GM21528 (cell line): ENCODE data around the gene ARHGAP32.
"Not testable (repeated sequence)": the region's sequence is repeated elsewhere in the genome, so short reads cannot be mapped to it uniquely, and the experiment has no call there.

Experiments
- ATAC-seq: cut with Tn5 transposase; IDR thresholded peaks from one replicate; pipeline ENCODE4 v1.9.1; 2021; ENCODE audit warnings: mild to moderate bottlenecking, moderate library complexity; ENCODE audit not compliant: unreplicated experiment, low FRiP score

The ARHGAP32 gene

GRCh38 chr11:129204150-129204838 is 12.2 kb upstream of the ARHGAP32 start:
- no peak for ATAC-seq

- ATAC-seq = no peak
These were observed 10.5 kb upstream of the ARHGAP32 start for GRCh38 chr11:129202646-129203045.

DNA sequence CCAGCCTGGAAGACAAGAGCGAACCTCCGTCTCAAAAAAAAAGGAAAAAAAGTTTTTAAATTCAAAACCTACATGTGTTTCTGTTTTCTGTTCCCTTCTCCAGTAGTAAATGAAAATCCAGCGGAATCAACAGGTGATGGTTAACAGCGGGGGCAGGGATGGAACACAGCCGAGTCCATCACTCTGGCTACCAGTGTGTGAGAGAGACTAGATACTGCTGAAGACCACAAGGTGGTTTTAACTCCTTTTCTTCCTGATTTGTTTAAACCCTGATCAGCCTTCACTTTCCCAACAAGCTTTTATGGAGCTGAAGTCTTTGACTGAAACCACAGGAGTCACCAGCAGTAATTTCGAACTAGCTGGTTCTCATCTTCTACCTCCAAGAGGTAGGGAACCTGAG is 3.6 kb upstream of the ARHGAP32 start:
- ATAC-seq = no peak

- ATAC-seq = no peak
These were observed 476 bp downstream of the ARHGAP32 start for GRCh38 chr11:129191649-129192048.

GRCh38 chr11:129190087-129190486 is 2.0 kb downstream of the ARHGAP32 start:
- no peak for ATAC-seq

- no peak for ATAC-seq
These were observed 2.5 kb downstream of the ARHGAP32 start for GRCh38 chr11:129189646-129190045.

DNA sequence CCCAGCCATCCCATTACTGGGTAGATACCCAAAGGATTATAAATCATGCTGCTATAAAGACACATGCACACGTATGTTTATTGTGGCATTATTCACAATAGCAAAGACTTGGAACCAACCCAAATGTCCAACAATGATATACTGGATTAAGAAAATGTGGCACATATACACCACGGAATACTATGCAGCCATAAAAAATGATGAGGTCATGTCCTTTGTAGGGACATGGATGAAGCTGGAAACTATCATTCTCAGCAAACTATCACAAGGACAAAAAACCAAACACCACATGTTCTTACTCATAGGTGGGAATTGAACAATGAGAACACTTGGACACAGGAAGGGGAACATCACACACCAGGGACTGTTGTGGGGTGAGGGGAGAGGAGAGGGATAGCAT is 7.0 kb downstream of the ARHGAP32 start:
- ATAC-seq = not testable (repeated sequence)

- ATAC-seq = no peak
These were observed 7.5 kb downstream of the ARHGAP32 start for GRCh38 chr11:129184581-129184980.

DNA sequence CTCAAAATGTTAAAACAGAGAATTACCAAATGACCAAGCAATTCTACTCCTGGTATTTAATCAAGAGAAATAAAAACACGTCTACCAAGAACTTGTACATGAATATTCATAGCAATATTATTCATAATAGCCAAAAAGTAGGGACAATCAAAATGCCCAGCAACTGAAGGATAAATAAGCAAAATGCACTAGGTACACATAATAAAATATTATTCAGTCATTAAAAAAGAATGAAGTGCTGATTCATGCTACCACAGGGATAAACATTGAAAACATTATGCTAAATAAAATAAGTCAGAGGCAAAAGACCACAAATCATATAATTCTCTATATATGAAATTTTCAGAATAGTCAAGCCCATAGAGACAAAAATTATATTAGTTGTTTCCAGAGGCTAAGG is 24.8 kb downstream of the ARHGAP32 start:
- no peak for ATAC-seq

DNA sequence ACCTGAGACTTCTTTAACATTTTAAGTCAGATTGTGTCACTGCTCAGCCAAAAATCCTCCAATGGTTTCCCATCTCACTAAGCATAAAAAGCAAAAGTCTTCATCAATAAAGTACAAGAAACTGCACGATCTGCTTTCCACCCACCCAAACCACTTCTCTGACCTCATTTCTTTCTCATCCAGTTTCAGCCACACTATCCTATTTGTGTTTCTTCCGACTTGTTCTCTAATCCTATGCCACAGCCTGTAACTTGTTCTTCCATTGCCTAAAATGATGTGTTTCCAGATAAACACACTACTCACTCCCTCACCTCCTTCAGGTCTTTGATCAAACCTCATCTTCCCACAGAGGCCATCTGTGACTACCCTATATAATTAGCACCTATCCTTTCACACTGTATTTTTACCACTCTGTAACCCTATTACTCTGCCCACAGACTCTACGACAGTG is 28.4 kb downstream of the ARHGAP32 start:
- no peak for ATAC-seq

DNA sequence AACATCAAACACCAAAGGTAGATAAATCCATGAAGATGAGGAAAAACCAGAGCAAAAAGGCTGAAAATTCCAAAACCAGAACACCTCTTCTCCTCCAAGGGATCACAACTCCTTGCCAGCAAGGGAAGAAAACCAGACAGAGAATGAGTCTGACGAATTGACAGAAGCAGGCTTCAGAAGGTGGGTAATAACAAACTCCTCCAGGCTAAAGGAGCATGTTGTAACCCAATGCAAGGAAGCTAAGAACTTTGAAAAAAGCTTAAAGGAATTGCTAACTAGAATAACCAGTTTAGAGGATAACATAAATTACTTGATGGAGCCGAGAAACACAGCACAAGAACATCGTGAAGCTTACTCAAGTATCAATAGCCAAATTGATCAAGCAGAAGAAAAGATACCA is 35.0 kb downstream of the ARHGAP32 start:
- not testable (repeated sequence) for ATAC-seq

DNA sequence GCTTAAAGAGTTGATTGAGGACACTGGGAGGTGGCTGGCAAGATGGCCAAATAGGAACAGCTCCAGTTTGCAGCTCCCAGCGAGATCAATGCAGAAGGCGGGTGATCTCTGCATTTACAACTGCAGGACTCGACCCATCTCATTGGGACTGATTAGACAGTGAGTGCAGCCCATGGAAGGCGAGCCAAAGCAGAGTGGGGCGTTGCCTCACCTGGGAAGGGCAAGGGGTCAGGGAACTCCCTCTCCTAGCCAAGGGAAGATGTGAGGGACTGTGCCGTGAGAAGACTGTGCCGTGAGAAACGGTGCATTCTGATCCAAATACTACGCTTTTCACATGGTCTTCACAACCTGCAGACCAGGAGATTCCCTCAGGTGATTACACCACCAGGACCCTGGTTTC is 36.4 kb downstream of the ARHGAP32 start:
- ATAC-seq = no peak

DNA sequence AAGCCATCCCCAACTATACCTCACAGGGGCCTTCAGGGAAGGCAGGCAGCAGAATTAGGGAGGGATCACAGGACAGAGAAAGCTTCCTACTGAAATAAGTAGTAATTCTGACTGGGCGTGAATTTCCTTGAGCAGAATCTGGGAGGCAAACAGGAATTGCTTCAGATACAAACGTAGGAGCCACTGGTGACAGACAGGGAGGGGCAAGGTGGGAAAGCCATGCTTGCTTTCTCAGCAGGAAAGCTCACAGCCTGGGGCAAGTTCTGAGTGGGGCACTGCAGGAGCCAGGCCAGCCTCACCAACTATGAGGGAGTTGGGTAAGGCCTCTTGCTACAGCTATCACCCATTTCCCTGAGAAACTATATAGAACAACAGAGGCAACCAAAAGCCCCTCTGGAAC is 43.6 kb downstream of the ARHGAP32 start:
- no peak for ATAC-seq

- ATAC-seq = no peak
These were observed 45.9 kb downstream of the ARHGAP32 start for GRCh38 chr11:129146191-129146590.

DNA sequence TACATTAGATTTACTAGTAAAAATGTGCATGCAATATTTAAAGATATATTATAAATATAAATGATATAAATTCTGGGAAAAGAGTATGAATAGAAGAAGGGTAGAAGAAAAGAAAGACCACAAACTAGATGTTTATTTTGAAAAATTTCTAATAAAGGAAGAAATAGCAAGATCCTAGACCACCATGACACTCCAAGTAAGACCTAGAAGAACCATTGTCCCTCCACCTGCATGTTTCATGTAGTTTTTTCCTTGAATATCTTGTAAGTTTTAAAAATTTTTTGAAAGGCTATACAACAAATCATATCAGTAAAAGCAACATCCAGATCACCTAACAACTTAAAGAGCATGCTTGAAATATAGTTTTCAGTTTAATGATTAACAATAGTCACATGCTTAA is 46.8 kb downstream of the ARHGAP32 start:
- no peak for ATAC-seq

DNA sequence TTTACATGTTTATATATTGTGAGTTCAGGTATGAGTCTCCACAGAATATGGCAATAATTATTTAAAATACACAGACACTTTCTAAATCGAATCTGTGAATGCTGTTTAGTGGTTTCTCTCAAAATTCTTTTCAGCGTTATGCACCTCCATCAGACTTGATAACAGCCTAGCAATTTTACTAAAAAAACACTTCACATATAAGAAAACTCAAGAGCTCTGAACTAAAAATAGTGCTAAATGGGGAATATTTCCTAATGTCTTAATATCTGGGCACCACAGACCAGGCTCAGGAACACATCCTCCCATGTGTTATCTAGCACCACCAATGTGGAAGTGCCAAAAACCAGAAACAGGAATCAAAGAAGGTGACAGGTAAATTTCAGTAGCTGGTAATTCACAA is 47.9 kb downstream of the ARHGAP32 start:
- no peak for ATAC-seq

GRCh38 chr11:129143335-129143734 is 48.8 kb downstream of the ARHGAP32 start:
- no peak for ATAC-seq

- no peak for ATAC-seq
These were observed 50.2 kb downstream of the ARHGAP32 start for GRCh38 chr11:129141748-129142523.

DNA sequence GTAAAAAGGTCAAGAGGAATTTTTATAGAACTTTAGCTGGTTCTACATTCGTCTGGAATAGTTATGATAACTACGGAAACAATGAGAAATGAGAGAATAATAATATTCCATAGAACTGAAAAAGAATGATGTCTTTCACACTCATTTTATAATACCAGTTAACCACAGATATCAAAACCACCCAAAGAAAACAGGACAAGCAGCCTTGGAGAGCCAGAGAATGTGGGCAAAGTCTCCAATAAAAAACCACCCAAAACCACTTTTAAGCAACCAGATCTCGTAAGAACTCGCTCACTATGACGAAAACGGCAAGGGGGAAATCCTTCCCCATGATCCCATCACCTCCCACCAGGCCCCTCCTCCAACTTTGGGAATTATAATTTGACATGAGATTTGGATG is 60.8 kb downstream of the ARHGAP32 start:
- no peak for ATAC-seq

DNA sequence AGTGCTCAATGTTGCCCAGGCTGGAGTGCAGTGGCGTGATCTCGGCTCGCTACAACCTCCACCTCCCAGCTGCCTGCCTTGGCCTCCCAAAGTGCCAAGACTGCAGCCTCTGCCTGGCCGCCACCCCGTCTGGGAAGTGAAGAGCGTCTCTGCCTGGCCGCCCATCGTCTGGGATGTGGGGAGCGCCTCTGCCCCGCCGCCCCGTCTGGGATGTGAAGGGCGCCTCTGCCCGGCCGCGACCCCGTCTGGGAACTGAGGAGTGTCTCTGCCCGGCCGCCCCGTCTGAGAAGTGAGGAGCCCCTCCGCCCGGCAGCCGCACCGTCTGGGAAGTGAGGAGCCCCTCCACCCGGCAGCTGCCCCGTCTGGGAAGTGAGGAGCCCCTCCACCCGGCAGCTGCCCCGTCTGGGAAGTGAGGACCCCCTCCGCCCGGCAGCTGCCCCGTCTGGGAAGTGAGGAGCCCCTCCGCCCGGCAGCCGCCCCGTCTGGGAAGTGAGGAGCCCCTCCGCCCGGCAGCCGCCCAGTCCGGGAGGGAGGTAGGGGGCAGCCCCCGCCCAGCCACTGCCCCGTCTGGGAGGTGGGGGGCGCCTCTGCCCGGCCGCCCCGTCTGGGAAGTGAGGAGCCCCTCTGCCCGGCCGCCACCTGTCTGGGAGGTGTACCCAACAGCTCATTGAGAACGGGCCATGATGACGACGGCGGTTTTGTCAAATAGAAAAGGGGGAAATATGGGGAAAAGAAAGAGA is 63.1 kb downstream of the ARHGAP32 start:
- ATAC-seq = not testable (repeated sequence)

- ATAC-seq = no peak
These were observed 73.1 kb downstream of the ARHGAP32 start for GRCh38 chr11:129119036-129119435.
